ENCODE measurements around the gene ARHGAP26.

- TF ChIP-seq, protein P1, sequence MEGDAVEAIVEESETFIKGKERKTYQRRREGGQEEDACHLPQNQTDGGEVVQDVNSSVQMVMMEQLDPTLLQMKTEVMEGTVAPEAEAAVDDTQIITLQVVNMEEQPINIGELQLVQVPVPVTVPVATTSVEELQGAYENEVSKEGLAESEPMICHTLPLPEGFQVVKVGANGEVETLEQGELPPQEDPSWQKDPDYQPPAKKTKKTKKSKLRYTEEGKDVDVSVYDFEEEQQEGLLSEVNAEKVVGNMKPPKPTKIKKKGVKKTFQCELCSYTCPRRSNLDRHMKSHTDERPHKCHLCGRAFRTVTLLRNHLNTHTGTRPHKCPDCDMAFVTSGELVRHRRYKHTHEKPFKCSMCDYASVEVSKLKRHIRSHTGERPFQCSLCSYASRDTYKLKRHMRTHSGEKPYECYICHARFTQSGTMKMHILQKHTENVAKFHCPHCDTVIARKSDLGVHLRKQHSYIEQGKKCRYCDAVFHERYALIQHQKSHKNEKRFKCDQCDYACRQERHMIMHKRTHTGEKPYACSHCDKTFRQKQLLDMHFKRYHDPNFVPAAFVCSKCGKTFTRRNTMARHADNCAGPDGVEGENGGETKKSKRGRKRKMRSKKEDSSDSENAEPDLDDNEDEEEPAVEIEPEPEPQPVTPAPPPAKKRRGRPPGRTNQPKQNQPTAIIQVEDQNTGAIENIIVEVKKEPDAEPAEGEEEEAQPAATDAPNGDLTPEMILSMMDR (IDR thresholded peaks at IDR 0.05) = no peak
- no peak for TF ChIP-seq POLR2A (IDR thresholded peaks at IDR 0.05)
Measured at GRCh38 chr5:143194206-143194605, 424.0 kb downstream of the ARHGAP26 start.
